Osteocyte (in vitro differentiated cells): ENCODE results near the gene SCAF4. TPM values are rescaled to one million over a fixed set of nuclear protein-coding genes. Genes with fewer than 3 reads are reported as not detected.
"Not testable (repeated sequence)": the region's sequence is repeated elsewhere in the genome, so short reads cannot be mapped to it uniquely, and the experiment has no call there.

Experiments
- DNase-seq: peaks from one replicate; pipeline ENCODE4 v3.0.0; 2021; ENCODE audit warnings: mixed read lengths; ENCODE audit not compliant: unreplicated experiment; ENCODE audit errors: extremely low spot score
- H3K27ac Mint-ChIP-seq: one replicate; pipeline ENCODE4 v1.8.0; 2021; ENCODE audit warnings: mild to moderate bottlenecking, mixed read lengths; ENCODE audit not compliant: unreplicated experiment
- H3K27me3 Mint-ChIP-seq: one replicate; pipeline ENCODE4 v1.8.0; 2021; ENCODE audit warnings: mixed read lengths; ENCODE audit not compliant: unreplicated experiment
- H3K36me3 Mint-ChIP-seq: one replicate; pipeline ENCODE4 v1.8.0; 2021; ENCODE audit warnings: mixed read lengths; ENCODE audit not compliant: unreplicated experiment
- H3K4me1 Mint-ChIP-seq: one replicate; pipeline ENCODE4 v1.8.0; 2021; ENCODE audit warnings: mixed read lengths; ENCODE audit not compliant: unreplicated experiment
- H3K4me3 Mint-ChIP-seq: one replicate; pipeline ENCODE4 v1.8.0; 2021; ENCODE audit warnings: mild to moderate bottlenecking, moderate library complexity, mixed read lengths; ENCODE audit not compliant: unreplicated experiment
- H3K9me3 Mint-ChIP-seq: one replicate; pipeline ENCODE4 v1.8.0; 2021; ENCODE audit warnings: mixed read lengths; ENCODE audit not compliant: unreplicated experiment
- total RNA-seq: library from RNA; stranded (reverse); gene quantifications from 2 replicates; pipeline ENCODE4 v1.2.1, GENCODE V29; 2021
- TF ChIP-seq, protein P1 (sequence below): fragments of 200-600 bp; sonication (generic); IDR thresholded peaks from 2 replicates; pipeline ENCODE4 v1.5.0; 2021; ENCODE audit warnings: antibody characterized with exemption, mild to moderate bottlenecking, moderate library complexity

Gene SCAF4
- total RNA-seq, 1 donor from 2014 or later: 32.7 TPM

DNA sequence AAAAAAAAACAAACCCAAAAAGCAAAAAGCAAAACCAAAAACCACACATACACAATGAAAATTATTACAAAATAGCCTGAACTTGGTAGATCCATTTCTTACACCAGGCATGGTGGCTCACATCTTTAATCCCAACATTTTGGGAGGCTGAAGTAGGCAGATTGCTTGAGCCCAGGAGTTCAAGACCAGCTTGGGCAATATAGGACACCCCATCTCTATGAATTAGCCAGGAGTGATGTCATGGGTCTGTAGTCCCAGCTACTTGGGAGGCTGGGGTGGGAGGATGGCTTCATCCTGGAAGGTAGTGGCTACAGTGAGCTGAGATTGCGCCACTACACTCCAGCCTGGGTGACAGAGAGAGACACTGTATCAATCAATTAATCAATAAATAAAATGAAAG is 42.1 kb upstream of the SCAF4 start:
- H3K4me1 Mint-ChIP-seq: no peaks in the 10 kb centered on the region
- H3K36me3 Mint-ChIP-seq: no peaks in the 10 kb centered on the region
- no peak overlapping the region for H3K4me3 Mint-ChIP-seq
- DNase-seq: no peak
- H3K27ac Mint-ChIP-seq: no peak overlapping the region
- H3K9me3 Mint-ChIP-seq: no peaks in the 10 kb centered on the region
- TF ChIP-seq, protein P1, sequence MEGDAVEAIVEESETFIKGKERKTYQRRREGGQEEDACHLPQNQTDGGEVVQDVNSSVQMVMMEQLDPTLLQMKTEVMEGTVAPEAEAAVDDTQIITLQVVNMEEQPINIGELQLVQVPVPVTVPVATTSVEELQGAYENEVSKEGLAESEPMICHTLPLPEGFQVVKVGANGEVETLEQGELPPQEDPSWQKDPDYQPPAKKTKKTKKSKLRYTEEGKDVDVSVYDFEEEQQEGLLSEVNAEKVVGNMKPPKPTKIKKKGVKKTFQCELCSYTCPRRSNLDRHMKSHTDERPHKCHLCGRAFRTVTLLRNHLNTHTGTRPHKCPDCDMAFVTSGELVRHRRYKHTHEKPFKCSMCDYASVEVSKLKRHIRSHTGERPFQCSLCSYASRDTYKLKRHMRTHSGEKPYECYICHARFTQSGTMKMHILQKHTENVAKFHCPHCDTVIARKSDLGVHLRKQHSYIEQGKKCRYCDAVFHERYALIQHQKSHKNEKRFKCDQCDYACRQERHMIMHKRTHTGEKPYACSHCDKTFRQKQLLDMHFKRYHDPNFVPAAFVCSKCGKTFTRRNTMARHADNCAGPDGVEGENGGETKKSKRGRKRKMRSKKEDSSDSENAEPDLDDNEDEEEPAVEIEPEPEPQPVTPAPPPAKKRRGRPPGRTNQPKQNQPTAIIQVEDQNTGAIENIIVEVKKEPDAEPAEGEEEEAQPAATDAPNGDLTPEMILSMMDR: no peak
- H3K27me3 Mint-ChIP-seq: no peaks in the 10 kb centered on the region

DNA sequence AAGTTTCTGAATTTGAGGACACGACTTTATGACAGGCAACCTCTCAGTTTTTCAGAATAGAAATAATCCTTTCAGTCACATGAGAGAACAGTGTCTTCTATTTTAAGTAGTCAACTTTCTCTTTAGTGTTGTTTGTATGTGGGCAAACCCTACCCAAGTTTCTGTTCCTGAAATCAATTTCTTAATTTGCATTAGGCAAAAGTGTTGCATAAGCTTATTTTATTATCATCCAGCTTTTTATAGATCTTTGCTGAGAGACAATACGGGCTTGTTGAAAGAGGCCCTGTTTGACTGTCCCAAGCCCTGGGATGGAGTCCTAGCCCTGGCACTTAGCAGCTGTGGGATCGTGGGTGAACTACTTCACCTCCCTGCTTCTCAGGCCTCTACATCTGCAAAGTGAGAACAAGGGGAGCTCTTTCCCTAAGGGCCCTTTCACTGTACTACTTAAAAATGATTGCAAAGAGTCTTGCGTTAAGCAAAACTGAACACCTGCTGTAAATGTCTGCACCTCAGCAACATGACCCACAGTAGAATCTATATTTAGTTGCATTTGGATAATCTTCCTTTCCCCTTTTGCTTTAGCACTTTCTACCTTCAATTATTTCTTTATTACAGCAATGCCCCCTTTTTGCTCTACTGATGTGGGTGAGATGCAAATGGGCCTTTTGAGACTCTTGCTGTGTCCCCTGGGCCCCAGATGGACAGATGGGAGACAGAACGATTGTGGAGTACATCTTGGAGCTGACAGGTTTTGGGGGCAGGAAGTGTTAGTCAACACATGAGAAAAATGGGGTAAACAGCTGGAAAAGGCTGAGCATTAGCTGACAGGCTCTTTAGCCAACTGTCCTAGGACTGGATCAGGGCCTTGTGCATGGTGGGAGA is 41.0 kb upstream of the SCAF4 start:
- TF ChIP-seq, protein P1: no peak
- no peak overlapping the region for H3K4me3 Mint-ChIP-seq
- no peak for DNase-seq
- H3K4me1 Mint-ChIP-seq: no peaks in the 10 kb centered on the region
- H3K27ac Mint-ChIP-seq: no peak overlapping the region
- no peaks in the 10 kb centered on the region for H3K9me3 Mint-ChIP-seq
- H3K36me3 Mint-ChIP-seq: no peaks in the 10 kb centered on the region
- no peaks in the 10 kb centered on the region for H3K27me3 Mint-ChIP-seq

DNA sequence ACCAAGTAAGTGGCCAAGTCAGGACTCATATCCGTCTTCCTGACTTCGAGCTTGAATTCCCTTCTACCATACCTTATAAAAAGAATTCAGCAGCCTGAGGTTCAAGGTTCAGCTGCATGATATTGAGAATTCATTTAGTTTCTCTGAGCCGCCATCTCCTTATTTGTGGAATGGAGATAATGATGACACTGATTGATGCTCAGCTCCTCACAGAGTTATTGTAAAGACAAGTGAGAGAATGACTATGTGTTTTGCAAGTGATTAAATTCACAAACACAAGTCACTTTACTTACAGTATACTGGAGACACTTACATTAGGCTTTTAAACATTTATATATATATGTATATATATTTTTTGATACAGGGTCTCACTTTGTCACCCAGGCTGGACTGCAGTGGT is 39.8 kb upstream of the SCAF4 start:
- H3K36me3 Mint-ChIP-seq: no peaks in the 10 kb centered on the region
- DNase-seq: no peak
- H3K9me3 Mint-ChIP-seq: no peaks in the 10 kb centered on the region
- TF ChIP-seq, protein P1: no peak
- H3K4me1 Mint-ChIP-seq: no peaks in the 10 kb centered on the region
- H3K4me3 Mint-ChIP-seq: no peak overlapping the region
- H3K27me3 Mint-ChIP-seq: no peaks in the 10 kb centered on the region
- H3K27ac Mint-ChIP-seq: no peak overlapping the region

DNA sequence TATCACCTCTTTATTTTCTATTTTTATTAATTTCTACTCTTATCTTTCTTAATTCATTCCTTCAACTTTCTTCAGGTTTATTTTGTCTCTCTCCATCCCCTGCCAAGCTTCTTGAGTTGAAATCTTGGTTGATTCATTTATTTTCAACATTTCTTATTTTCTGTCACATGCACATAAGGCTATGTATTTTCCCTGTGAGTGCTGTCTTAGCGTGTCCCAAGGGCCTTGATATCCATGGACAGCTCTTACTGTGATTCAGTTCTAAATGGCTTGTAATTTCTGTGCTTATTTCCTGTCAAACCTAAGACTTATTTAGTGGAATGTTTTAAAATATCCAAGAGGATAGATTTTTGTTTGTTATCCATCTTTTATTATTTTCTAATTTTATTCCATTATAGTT is 36.8 kb upstream of the SCAF4 start:
- TF ChIP-seq, protein P1: no peak
- Mint-ChIP-seq H3K27me3 (no peaks in the 10 kb centered on the region), H3K4me3 (no peak overlapping the region), H3K27ac (no peak overlapping the region), H3K9me3 (no peaks in the 10 kb centered on the region), H3K36me3 (no peaks in the 10 kb centered on the region), H3K4me1 (no peaks in the 10 kb centered on the region)
- DNase-seq: no peak

DNA sequence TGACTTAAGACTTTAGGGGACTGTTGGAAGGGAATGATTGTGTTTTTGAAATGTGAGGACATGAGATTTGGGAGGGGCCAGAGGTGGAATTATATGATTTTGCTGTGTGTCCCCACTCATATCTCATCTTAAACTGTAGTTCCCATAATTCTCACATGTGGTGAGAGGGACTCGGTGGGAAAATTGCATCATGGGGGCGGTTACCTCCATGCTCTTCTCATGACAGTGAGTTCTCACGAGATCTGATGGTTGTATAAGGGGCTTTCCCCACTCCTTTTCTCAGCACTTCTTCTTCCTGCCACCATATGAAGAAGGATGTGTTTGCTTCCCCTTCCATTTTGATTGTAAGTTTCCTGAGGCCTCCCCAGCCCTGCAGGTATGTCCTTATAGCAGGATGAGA is 35.0 kb upstream of the SCAF4 start:
- H3K4me1 Mint-ChIP-seq: no peaks in the 10 kb centered on the region
- no peak overlapping the region for H3K4me3 Mint-ChIP-seq
- H3K27ac Mint-ChIP-seq: no peak overlapping the region
- TF ChIP-seq, protein P1: no peak
- H3K9me3 Mint-ChIP-seq: no peaks in the 10 kb centered on the region
- no peaks in the 10 kb centered on the region for H3K36me3 Mint-ChIP-seq
- H3K27me3 Mint-ChIP-seq: peaks cover 4% of the 10 kb centered on the region
- DNase-seq: no peak

DNA sequence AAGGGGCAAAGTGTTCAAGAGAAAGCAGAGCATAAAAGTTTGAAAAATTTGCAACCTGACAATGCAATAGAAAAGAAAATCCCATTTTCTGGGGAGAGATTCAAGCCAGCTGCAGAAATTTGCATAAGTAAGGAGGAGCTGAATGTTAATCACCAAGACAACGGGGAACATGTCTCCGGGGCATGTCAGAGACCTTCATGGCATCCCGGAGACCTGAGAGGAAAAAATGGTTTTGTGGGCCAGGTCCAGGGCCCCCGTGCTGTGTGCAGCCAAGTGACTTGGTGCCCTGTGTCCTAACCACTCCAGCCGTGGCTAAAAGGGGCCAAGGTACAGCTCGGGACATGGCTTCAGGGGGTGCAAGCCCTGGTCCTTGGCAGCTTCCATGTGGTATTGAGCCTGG is 33.9 kb upstream of the SCAF4 start:
- H3K4me1 Mint-ChIP-seq, H3K36me3 Mint-ChIP-seq, DNase-seq, H3K9me3 Mint-ChIP-seq, H3K27ac Mint-ChIP-seq, H3K27me3 Mint-ChIP-seq, H3K4me3 Mint-ChIP-seq: not testable (repeated sequence)
